ENCODE data around the gene EPHA4.

DNA sequence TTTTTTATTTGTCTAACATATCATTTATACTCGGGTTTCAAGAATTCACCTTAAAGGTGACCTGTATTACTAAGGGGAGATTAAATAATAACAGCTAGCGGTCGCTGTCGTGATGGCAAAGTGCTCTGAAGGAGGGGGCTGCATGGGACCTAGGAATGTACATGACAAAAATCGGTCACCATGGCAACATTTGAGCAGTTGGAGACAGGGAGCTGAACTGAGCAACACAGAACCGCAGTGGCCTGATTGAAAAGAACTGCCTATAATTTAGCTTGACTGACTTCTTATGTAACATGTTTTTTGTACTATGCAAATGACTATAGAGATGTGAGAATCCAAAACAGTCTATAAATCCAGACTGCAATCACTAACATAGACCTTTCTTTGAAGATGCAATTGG is 34.3 kb upstream of the EPHA4 start:
- TF ChIP-seq POLR2A (IDR thresholded peaks at IDR 0.05) = no peak
- no peak for TF ChIP-seq CTCF (IDR thresholded peaks at IDR 0.05)
